Stimulated activated CD8-positive, alpha-beta memory T cell treated with anti-CD3 and anti-CD28 coated beads, Interleukin-15, amount 100 ng/mL, for 1 hour (primary cell): ENCODE results near the gene TMEM219.
"Not testable (repeated sequence)": the region's sequence is repeated elsewhere in the genome, so short reads cannot be mapped to it uniquely, and the experiment has no call there.

Experiments used
- DNase-seq: peaks from one replicate; pipeline ENCODE4 v3.0.0-alpha.2; 2020; ENCODE audit warnings: low read depth

The TMEM219 gene

GRCh38 chr16:29951625-29952365 is 10.1 kb upstream of the TMEM219 start:
- DNase-seq: no peak

GRCh38 chr16:29958756-29959155 is 3.1 kb upstream of the TMEM219 start:
- DNase-seq: no peak

GRCh38 chr16:29959293-29959692 is 2.6 kb upstream of the TMEM219 start:
- no peak for DNase-seq

GRCh38 chr16:29959821-29960220 is 2.1 kb upstream of the TMEM219 start:
- not testable (repeated sequence) for DNase-seq

- DNase-seq: no peak
Observed at GRCh38 chr16:29961127-29961478, 776 bp upstream of the TMEM219 start.

- no peak for DNase-seq
Observed at GRCh38 chr16:29962344-29962994, 590 bp downstream of the TMEM219 start.

GRCh38 chr16:29963021-29963743 is 1.3 kb downstream of the TMEM219 start:
- DNase-seq: no peak

GRCh38 chr16:29968205-29968604 is 6.3 kb downstream of the TMEM219 start:
- DNase-seq: no peak

- no peak for DNase-seq
Observed at GRCh38 chr16:29971304-29971703, 9.4 kb downstream of the TMEM219 start.

GRCh38 chr16:29972500-29972899 is 10.6 kb downstream of the TMEM219 start:
- DNase-seq: no peak

GRCh38 chr16:29972992-29973383 is 11.1 kb downstream of the TMEM219 start:
- DNase-seq: no peak

GRCh38 chr16:29973384-29974246 is 11.7 kb downstream of the TMEM219 start, which contains the start of gene TAOK2:
Gene TAOK2, plus strand, starts transcription at chr16:29973868. Its CDS starts 3,905 bp downstream, at chr16:29977773.
- DNase-seq: peak; percentile 81

GRCh38 chr16:29974291-29975133 is 12.6 kb downstream of the TMEM219 start:
- no peak for DNase-seq

- DNase-seq: no peak
Observed at GRCh38 chr16:29975134-29975538, 13.3 kb downstream of the TMEM219 start.

- DNase-seq: no peak
Observed at GRCh38 chr16:29975811-29976511, 14.1 kb downstream of the TMEM219 start.

GRCh38 chr16:29977063-29977825 is 15.4 kb downstream of the TMEM219 start:
- DNase-seq: no peak

- DNase-seq: no peak
Observed at GRCh38 chr16:29978081-29978480, 16.2 kb downstream of the TMEM219 start.

GRCh38 chr16:29978564-29979270 is 16.8 kb downstream of the TMEM219 start:
- DNase-seq: no peak
